ENCODE measurements around the gene GRM3.
"Not testable (repeated sequence)": the region's sequence is repeated elsewhere in the genome, so short reads cannot be mapped to it uniquely, and the experiment has no call there.

GRM3 gene

DNA sequence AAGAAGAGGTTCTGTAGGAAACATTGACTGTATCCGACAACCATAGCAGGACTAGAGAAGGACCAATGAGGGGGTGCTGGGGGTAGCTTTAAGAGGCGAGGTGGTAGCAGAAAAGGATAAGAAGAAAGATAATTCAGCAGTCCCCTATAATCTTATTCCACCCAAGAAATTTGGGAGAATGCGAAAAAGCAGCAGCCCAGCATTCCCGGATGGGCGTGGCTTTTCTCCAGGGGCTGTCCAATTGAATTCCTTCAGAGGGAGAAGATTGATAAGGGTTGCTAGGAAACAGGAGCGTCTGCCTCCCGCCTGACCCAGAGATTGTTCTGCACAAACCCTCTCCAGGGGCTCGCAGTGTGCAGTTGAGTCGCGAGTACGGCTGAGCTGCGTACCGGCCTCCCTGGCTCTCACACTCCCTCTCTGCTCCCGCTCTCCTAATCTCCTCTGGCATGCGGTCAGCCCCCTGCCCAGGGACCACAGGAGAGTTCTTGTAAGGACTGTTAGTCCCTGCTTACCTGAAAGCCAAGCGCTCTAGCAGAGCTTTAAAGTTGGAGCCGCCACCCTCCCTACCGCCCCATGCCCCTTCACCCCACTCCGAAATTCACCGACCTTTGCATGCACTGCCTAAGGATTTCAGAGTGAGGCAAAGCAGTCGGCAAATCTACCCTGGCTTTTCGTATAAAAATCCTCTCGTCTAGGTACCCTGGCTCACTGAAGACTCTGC, at the start of gene GRM3:
Gene GRM3 (plus strand): TSS at position 349 of the 721 bp plus-strand sequence. CDS start 121,237 bp downstream, outside the sequence.
- in situ Hi-C loops (cut with MboI; ENCODE audit: low sequenced_read_pairs), result no loop called here

- in situ Hi-C loops (cut with MboI; ENCODE audit: low sequenced_read_pairs), result no loop called here
Observed at GRCh38 chr7:86598311-86598710, 45.4 kb upstream of the GRM3 start.

DNA sequence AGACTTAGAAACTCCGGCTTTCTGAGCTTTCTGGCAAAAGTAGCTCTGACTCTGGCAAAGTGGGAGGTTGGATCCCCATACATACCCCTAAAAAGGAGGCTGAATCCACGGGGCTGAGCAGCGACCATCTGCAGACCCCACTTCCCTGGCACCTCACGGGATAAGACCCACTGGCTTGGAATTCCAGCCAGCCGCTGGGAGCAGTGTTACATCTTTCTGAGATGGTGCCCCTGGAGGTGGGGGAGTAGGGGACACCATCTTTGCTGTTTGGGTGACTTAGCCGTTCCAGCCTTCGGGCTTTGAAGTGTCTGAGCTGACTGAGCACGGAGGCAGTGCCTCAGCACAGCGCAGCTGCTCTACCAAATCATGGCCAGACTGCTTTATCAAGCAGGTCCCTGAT, 45.0 kb upstream of the GRM3 start:
- in situ Hi-C loops (cut with MboI; ENCODE audit: low sequenced_read_pairs), result no loop called here

- in situ Hi-C loops (cut with MboI; ENCODE audit: low sequenced_read_pairs), result no loop called here
Observed at GRCh38 chr7:86600506-86601290, 43.0 kb upstream of the GRM3 start.

DNA sequence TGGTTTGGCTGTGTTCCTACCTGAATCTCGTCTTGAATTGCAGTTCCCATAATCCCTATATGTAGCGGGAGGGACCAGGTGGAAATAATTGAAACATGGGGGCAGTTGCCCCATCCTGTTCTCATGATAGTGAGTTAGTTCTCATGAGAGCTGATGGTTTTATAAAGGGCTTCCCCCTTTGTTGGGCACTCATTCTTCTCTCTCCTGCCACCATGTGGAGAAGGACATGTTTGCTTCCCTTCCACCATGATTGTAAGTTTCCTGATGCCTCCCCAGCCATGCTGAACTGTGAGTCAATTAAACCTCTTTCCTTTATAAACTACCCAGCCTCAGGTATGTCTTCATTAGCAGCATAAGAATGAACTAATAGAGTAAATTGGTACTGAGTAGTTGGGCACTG, 28.0 kb upstream of the GRM3 start:
- in situ Hi-C loops (cut with MboI; ENCODE audit: low sequenced_read_pairs), result not testable (repeated sequence)

- in situ Hi-C loops (cut with MboI; ENCODE audit: low sequenced_read_pairs), result no loop called here
Observed at GRCh38 chr7:86644282-86645224, 844 bp downstream of the GRM3 start.

GRCh38 chr7:86645225-86645608, 1.5 kb downstream of the GRM3 start:
- in situ Hi-C loops (cut with MboI; ENCODE audit: low sequenced_read_pairs), result no loop called here

DNA sequence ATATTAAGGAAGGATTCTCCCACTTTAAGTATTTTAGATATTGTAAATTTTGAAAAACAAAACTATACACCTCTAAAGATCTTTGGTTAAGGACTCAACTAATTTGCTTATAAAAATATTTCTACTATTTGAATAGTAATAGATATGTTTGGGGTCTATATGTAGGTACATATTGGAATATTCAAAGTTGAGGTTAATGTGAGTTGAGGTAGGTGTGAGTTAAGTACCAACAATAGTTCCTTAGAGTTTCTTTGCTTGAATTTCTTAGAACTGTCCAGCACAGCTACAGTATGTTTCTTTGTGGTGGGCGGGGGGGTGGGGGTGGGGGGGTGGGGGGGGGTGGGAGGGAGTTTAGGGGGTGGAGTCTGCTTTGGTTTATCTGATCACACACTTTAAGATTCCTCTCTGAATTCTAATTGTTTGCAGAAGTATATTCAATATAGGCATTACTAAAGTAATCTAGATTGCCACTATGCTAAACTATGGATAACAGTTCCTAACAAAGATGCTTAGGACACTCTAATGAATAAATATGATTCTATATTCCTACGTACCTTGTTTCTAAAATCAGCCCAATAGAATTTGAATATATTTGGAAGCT, 2.1 kb downstream of the GRM3 start:
- in situ Hi-C loops (cut with MboI; ENCODE audit: low sequenced_read_pairs), result no loop called here

GRCh38 chr7:86647385-86648094, 3.8 kb downstream of the GRM3 start:
- in situ Hi-C loops (cut with MboI; ENCODE audit: low sequenced_read_pairs), result no loop called here

DNA sequence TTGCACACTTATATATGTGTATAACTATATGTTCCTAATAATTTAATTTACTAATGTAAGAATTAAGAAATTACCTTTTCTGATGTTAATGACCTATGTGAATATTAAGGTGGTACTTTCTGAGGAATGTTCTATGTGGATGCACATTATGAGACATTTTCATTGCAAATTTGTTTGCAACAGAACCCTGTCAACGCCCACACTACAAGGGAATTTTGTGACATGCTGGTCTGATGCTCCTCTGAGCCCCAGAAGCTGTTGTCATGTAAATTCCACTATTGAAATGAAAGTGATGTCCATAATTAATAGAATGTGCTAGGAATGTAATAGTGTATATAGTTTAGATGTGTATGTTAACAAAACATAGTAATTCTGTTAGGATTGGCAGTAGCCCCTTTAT, 4.5 kb downstream of the GRM3 start:
- in situ Hi-C loops (cut with MboI; ENCODE audit: low sequenced_read_pairs), result no loop called here

- in situ Hi-C loops (cut with MboI; ENCODE audit: low sequenced_read_pairs), result no loop called here
Observed at GRCh38 chr7:86653919-86654659, 10.4 kb downstream of the GRM3 start.

- in situ Hi-C loops (cut with MboI; ENCODE audit: low sequenced_read_pairs), result no loop called here
Observed at GRCh38 chr7:86657948-86658347, 14.2 kb downstream of the GRM3 start.

DNA sequence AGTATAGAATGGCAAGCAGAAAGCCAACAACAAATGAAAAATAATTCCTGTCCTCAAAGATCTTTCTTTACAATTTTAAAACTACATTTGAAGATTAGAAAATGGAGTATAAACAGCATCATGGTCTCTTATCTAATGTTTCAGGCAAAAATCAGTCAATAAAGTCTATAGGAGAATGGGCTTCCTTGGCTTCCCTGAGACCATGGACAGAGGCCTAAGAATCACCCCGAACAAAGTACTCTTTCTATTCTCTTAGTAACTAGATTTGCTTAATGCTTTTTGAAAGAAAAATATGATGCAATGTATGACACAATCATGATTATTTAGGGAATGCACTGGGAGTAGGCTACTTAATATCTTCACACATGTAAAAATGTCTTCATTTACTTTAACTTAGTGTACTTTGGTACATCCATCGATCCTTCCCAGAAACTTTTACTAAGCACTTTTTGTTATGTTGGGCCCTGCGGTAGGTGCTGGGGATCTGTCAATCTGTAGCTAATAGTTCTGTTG, 17.3 kb downstream of the GRM3 start:
- in situ Hi-C loops (cut with MboI; ENCODE audit: low sequenced_read_pairs), result no loop called here

DNA sequence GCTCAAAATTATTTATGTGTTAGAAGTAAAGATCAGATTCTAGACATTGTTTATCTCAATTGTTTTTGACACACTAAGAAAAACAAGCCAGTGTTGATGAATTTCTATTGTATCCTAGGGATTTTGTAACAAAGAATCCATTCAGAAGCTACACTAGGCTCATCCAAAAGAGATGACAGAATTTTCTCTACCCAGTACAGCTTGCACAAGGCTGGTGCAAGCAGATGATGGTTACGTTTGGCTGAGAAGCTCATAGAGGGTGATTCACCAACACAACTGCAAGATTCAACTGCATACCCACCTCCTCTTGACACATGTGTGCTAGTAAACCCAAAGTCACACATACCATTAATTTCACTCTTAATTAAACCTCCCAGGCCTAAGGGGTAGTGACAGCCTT, 20.8 kb downstream of the GRM3 start:
- in situ Hi-C loops (cut with MboI; ENCODE audit: low sequenced_read_pairs), result no loop called here

DNA sequence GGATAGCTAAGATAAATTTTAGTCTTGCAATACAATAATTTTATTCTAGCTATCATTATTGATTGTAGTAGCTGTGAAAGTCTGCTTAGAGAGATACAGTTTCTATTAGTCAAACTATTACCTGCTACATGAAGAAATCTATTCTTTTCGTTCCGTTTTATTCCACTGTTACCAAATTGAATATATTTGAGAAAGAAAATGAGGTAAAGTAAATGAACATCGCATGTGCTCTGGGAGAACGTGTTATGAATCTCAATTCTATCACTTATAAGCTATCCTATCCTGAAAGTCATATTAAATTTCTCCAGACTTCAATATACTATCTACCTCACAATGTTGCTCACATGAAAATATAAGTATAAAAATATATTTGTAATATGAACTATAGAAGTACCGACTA, 21.3 kb downstream of the GRM3 start:
- in situ Hi-C loops (cut with MboI; ENCODE audit: low sequenced_read_pairs), result no loop called here

DNA sequence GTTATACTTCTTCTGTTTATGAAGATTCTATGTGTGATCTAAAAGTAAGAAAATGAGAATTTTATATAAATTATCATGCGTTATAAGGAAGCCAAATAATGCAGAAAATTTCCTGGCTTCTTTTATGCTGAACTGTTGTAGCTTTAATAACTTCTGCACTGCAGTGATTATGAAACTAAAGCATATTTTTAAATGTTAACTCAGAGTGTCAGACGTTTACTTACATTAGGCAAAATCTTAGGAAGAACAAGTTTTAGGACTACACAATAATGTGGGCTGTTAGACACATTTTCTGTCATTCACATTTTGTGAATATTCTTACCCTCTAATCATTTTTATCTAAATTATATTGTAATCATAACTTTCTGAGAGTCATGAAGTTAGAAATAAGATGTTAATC, 22.0 kb downstream of the GRM3 start:
- in situ Hi-C loops (cut with MboI; ENCODE audit: low sequenced_read_pairs), result no loop called here

DNA sequence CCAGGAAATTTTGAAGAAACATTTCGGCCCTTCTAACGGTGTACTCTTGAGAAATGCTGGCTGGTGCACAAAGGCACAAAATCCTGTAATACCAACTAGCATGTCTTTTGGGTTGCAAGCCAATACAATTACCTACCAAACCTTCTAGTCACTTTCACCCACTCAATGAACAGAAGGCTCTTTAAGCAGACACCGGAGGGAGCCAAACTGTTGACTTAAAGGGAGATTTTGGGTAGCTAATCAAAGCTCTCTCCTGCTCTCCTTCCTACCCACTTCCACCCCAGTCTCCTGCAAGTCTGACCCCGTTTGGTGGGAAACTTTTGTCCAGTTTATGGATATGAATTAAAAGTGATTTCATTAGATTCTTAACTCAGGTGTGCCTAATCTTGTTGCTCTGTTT, 24.0 kb downstream of the GRM3 start:
- in situ Hi-C loops (cut with MboI; ENCODE audit: low sequenced_read_pairs), result no loop called here

DNA sequence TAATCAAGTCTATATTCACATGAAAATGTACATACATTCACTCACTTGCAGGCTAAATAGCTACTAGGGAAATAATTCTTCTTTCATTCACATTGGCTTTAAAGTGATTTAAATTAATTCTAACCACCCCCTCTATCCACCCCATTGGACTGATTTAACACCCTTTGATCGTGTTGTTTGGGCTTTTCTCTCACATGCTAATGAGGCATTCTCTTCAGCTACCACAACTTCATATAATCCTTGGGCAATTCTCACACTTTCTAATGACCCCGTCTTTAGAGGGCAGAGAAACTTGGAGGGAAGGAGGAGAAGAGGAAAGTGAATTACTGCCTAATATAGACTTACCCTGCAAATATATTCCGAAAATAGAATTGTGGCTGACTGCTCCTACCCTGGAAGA, 24.6 kb downstream of the GRM3 start:
- in situ Hi-C loops (cut with MboI; ENCODE audit: low sequenced_read_pairs), result no loop called here

GRCh38 chr7:86687831-86688230, 44.1 kb downstream of the GRM3 start:
- in situ Hi-C loops (cut with MboI; ENCODE audit: low sequenced_read_pairs), result no loop called here
